Left lung (tissue), 10 donors: ENCODE measurements around the gene LGALS4. TPM values are rescaled to one million over a fixed set of nuclear protein-coding genes. Genes with fewer than 3 reads are reported as not detected.

Source experiments
- ATAC-seq: fragments of 200-7000 bp; cut with Tn5 transposase; one replicate; pipeline ENCODE4 v1.9.1; 2020; ENCODE audit warnings: moderate library complexity
- DNase-seq, 4 donors: peaks; one replicate each; pipeline ENCODE4 v3.0.0-alpha.2; 2013 to 2020
- H3K27ac ChIP-seq, 2 donors: fragments of 200-600 bp; sonication (generic) in 1 of 2; one replicate each; pipeline versions ENCODE4 v1.5.0 to v1.8.0; 2020 to 2021
- H3K27me3 ChIP-seq, 2 donors: fragments of 200-600 bp; sonication (generic) in 1 of 2; one replicate each; pipeline versions ENCODE4 v1.5.0 to v1.8.0; 2020 to 2021
- H3K36me3 ChIP-seq, 2 donors: fragments of 200-600 bp; sonication (generic) in 1 of 2; one replicate each; pipeline versions ENCODE4 v1.5.0 to v1.8.0; 2020 to 2021
- H3K4me1 ChIP-seq, 2 donors: fragments of 200-600 bp; one replicate each; pipeline ENCODE4 v1.8.0; 2021
- H3K4me3 ChIP-seq, 2 donors: fragments of 200-600 bp; sonication (generic) in 1 of 2; one replicate each; pipeline versions ENCODE4 v1.5.0 to v1.8.0; 2020 to 2021; ENCODE audit warnings: mild to moderate bottlenecking in 1 of 2
- H3K9me3 ChIP-seq, 2 donors: fragments of 200-600 bp; sonication (generic) in 1 of 2; one replicate each; pipeline versions ENCODE4 v1.5.0 to v1.8.0; 2020 to 2021
- intact Hi-C, 2 donors: fragments of 100-400 bp; cut with DNase I; formaldehyde crosslinking; loops; one replicate each; pipeline versions ENCODE4 v1.11.2 to v1.14.2; 2022
- polyA plus RNA-seq, 6 donors: library from polyadenylated mRNA; unstranded; fragments of 120-200 nt; gene quantifications; one replicate each; pipeline ENCODE4 v1.2.1, GENCODE V29; 2013; ENCODE audit not compliant: insufficient read length in 6 of 6
- total RNA-seq, 2 donors: library from RNA; stranded (reverse); fragmentation: NEBNext Ultra II Directional; extraction: Animal tissue kit (Norgen Biotek cat#: 25700); gene quantifications; one replicate each; pipeline ENCODE4 v1.2.1, GENCODE V29; 2021
- TF ChIP-seq, protein P1 (sequence below), 2 donors: fragments of 200-600 bp; sonication (generic) in 1 of 2; IDR thresholded peaks; one replicate each; pipeline versions ENCODE4 v1.5.0 to v1.8.0; 2021; ENCODE audit warnings: antibody characterized with exemption in 2 of 2
- donor health status: DM: no; HTN: yes; CAD: no.
- donor health status: DM: no; HTN: no; CAD: no.

LGALS4 gene
- total and polyA plus RNA-seq, 8 donors = 0.64 to 3.4 (median 1.8) TPM

DNA sequence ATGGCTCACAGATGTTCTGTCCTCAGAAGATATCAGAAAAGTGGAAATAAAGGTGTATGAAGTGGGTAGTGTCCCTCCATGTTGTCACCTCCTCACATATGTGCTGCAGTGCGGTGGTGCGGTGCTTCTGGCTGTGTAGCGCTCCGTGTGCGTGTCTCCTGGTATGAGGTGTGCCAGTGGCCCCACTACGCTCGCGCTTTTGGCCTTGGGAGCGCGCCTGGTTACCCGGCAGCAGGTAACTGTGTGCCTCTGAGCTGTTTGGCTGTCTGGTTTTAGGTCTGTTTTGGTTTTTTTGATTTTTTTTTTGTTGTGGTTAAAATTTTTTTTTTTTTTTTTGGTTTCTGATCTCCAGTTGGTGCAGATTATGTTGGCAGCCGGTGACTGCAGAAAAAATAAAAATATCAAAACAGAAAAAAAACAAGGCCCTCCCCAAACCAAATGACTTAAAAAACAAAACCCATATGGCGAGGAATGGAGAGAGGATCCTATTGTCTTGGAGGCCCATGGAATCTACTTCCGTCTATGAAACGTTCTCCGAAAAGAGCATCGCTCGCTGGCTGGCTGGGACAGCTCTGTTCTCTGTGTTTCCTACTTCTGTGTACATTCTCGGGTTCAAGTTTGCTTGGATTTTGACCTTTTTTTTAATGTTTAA, 29.2 kb upstream of the LGALS4 start:
- TF ChIP-seq, protein P1, sequence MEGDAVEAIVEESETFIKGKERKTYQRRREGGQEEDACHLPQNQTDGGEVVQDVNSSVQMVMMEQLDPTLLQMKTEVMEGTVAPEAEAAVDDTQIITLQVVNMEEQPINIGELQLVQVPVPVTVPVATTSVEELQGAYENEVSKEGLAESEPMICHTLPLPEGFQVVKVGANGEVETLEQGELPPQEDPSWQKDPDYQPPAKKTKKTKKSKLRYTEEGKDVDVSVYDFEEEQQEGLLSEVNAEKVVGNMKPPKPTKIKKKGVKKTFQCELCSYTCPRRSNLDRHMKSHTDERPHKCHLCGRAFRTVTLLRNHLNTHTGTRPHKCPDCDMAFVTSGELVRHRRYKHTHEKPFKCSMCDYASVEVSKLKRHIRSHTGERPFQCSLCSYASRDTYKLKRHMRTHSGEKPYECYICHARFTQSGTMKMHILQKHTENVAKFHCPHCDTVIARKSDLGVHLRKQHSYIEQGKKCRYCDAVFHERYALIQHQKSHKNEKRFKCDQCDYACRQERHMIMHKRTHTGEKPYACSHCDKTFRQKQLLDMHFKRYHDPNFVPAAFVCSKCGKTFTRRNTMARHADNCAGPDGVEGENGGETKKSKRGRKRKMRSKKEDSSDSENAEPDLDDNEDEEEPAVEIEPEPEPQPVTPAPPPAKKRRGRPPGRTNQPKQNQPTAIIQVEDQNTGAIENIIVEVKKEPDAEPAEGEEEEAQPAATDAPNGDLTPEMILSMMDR (IDR thresholded peaks at IDR 0.05) = no peak
- Histone ChIP-seq H3K27me3 (no peaks in the 10 kb centered on the region), H3K4me1 (peaks cover 0 to 25% of the 10 kb centered on the region in 2 donors), H3K36me3 (peaks cover 20 to 100% of the 10 kb centered on the region in 2 donors), H3K4me3 (no peak overlapping the region), H3K9me3 (no peaks in the 10 kb centered on the region), H3K27ac (no peak overlapping the region)
- ATAC-seq (no peak), DNase-seq (no peak)
- intact Hi-C loops = no loop called here

- no peak for ATAC-seq
- peaks cover 16 to 100% of the 10 kb centered on the region in 2 donors for H3K36me3 ChIP-seq
Observed at GRCh38 chr19:38841180-38841766, 28.5 kb upstream of the LGALS4 start.

DNA sequence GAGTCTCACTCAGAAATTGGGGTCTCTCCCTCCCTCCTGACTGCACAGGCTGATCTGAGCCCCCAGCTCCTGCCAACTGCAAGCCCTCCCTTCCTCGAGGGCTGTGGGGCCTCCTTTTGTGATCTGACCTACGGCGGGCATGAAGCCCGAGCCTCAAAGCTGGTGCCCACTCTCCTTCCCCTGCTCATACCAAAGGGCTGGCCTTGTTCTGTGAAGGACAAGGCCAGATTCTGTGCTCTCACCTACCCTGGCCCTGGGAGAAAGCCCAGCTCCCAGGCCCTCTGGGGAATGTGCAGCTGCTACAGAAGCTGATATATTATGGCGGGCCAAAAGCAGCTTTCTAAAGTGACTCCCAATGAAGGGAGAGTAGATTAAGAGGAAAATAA, 27.8 kb upstream of the LGALS4 start:
- Histone ChIP-seq H3K9me3 (no peaks in the 10 kb centered on the region), H3K36me3 (peaks cover 10 to 100% of the 10 kb centered on the region in 2 donors), H3K4me3 (no peak overlapping the region), H3K27ac (no peak overlapping the region), H3K4me1 (peaks cover 0 to 18% of the 10 kb centered on the region in 2 donors), H3K27me3 (no peaks in the 10 kb centered on the region)
- intact Hi-C loops = no loop called here
- TF ChIP-seq, protein P1 (IDR thresholded peaks at IDR 0.05) = no peak
- DNase-seq (no peak), ATAC-seq (no peak)

More at GRCh38 chr19:38841180-38841766, 28.5 kb upstream of the LGALS4 start:
- intact Hi-C loops = no loop called here
- no peak overlapping the region for H3K4me3 ChIP-seq
- TF ChIP-seq, protein P1 (IDR thresholded peaks at IDR 0.05) = no peak
- H3K27me3 ChIP-seq = no peaks in the 10 kb centered on the region
- H3K4me1 ChIP-seq = peaks cover 0 to 22% of the 10 kb centered on the region in 2 donors
- no peak overlapping the region for H3K27ac ChIP-seq
- H3K9me3 ChIP-seq = no peaks in the 10 kb centered on the region
- no peak for DNase-seq

DNA sequence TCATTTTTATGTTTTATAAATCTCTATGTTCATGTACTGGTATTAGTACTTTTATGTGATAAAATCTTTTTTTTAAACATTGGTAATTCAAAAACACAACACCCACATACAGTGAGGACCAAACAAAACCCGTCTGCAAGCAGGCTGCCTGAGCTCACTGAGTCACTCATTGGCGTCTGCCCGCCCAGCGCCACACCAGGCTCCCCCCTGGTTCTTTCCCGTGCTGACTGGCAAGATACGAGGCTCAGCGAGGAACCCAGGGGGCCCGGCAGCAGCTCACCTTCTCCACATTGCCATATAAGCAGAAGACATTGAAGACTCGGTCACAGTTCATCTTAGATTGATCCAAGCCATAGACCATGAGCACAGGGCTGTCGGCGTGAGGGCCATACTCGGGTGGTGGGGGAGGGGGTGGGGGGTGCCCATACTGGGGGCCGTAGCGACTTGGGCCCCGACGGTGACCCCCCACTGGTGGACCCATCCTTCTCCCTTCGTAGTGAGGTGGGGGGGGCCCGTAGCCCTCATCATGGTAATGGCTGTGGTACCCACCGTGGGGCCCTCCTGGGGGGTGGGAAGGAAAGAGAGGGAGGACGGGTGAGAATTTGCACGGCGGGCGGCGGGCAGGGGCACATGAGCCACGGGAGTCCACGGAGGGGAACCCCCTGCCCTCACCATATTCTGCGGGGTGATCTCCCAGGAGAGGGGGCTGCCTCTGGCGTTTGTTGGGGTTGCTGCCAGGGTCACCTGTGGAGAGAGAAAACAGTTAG, 27.3 kb upstream of the LGALS4 start:
- H3K36me3 ChIP-seq = peaks cover 4 to 100% of the 10 kb centered on the region in 2 donors

More for the DNA sequence above, 27.3 kb upstream of the LGALS4 start:
- no peak overlapping the region for H3K4me3 ChIP-seq
- H3K4me1 ChIP-seq = peaks cover 0 to 18% of the 10 kb centered on the region in 2 donors
- DNase-seq (no peak), ATAC-seq (no peak)
- no peaks in the 10 kb centered on the region for H3K9me3 ChIP-seq
- H3K27me3 ChIP-seq = no peaks in the 10 kb centered on the region
- intact Hi-C loops = no loop called here
- H3K27ac ChIP-seq = no peak overlapping the region
- TF ChIP-seq, protein P1 (IDR thresholded peaks at IDR 0.05) = no peak
